AG04450 (cell line): ENCODE measurements around the gene KLHL25. TPM values are rescaled to one million over a fixed set of nuclear protein-coding genes. Genes with fewer than 3 reads are reported as not detected.
A peak's percentile ranks its signal among the peaks of the same experiment; 100 is the strongest.

Experiments
- CTCF ChIA-PET: fragments of 300-600, 350-600 bp; formaldehyde crosslinking; extraction: SDS; loops from one replicate; lab custom pipeline; 2022; ENCODE audit warnings: antibody characterized with exemption, inconsistent platforms; lab: Charles Lee
- POLR2A ChIA-PET: fragments of 350-600 bp; formaldehyde crosslinking; extraction: SDS; loops from one replicate; lab custom pipeline; 2021; ENCODE audit warnings: antibody characterized with exemption, inconsistent platforms; lab: Yijun Ruan, JAX
- DNase-seq: peaks from one replicate; pipeline ENCODE4 v3.0.0-alpha.2; 2011; ENCODE audit warnings: low read depth, low spot score
- H3K27ac ChIP-seq: one replicate; pipeline ENCODE4 v1.5.1; 2012; ENCODE audit warnings: low read depth, low read length, control low read depth
- H3K27me3 ChIP-seq: one replicate; pipeline ENCODE4 v1.6.0; 2012; ENCODE audit warnings: low read length; ENCODE audit not compliant: control insufficient read depth, insufficient read depth
- H3K4me3 ChIP-seq: 2 replicates; pipeline ENCODE4 v1.5.1; 2011; ENCODE audit warnings: mild to moderate bottlenecking, low read depth, low read length, control low read depth
- H3K9me3 ChIP-seq: 2 replicates; pipeline ENCODE4 v1.5.1; 2012; ENCODE audit warnings: low read length; ENCODE audit not compliant: control insufficient read depth, insufficient read depth
- CTCF ChIP-seq: IDR thresholded peaks from 2 replicates; pipeline ENCODE4 v1.5.1; 2011; ENCODE audit warnings: low read depth, low read length, control low read depth, inconsistent platforms
- polyA plus RNA-seq: library from polyadenylated mRNA; depleted of rRNA; stranded (reverse); fragments of >200 nt; gene quantifications from 2 replicates; pipeline ENCODE4 v1.2.3, GENCODE V29; 2011

KLHL25 gene
- polyA plus RNA-seq, 1 experiment, result 2.9 TPM

- DNase-seq, result no peak
- Histone ChIP-seq H3K27ac (no peak overlapping the region), H3K27me3 (no peaks in the 10 kb centered on the region), H3K9me3 (no peaks in the 10 kb centered on the region), H3K4me3 (no peak overlapping the region)
- CTCF ChIA-PET, result no interaction called here
- no peak for TF ChIP-seq CTCF
- POLR2A ChIA-PET, result interaction anchor here (0.6 kb wide), 1 partner anchor 54 kb away, joined by 6 read pairs; no protein-coding TSS in a partner anchor
These were observed 5.2 kb downstream of the KLHL25 start for GRCh38 chr15:85789496-85789875.

GRCh38 chr15:85788771-85789495 lies 5.8 kb downstream of the KLHL25 start:
- H3K27me3 ChIP-seq, result no peaks in the 10 kb centered on the region
- ChIA-PET POLR2A (no interaction called here), CTCF (interaction anchor here (1.5 kb wide), 1 partner anchor 42 kb away, joined by 4 read pairs; no protein-coding TSS in a partner anchor)
- TF ChIP-seq CTCF, result no peak
- no peak for DNase-seq
- H3K4me3 ChIP-seq, result no peak overlapping the region
- H3K9me3 ChIP-seq, result no peaks in the 10 kb centered on the region
- H3K27ac ChIP-seq, result no peak overlapping the region

- no peak for TF ChIP-seq CTCF
- Histone ChIP-seq H3K9me3 (no peaks in the 10 kb centered on the region), H3K4me3 (no peak overlapping the region), H3K27me3 (no peaks in the 10 kb centered on the region), H3K27ac (no peak overlapping the region)
- no peak for DNase-seq
- POLR2A ChIA-PET, result interaction anchor here (1.0 kb wide), 1 partner anchor 8 kb away, joined by 5 read pairs; the partner anchor contains the start of gene KLHL25
- CTCF ChIA-PET, result interaction anchor here (0.9 to 2.2 kb wide), 3 partner anchors 8 to 54 kb away, joined by 3 to 12 read pairs (median 7); no protein-coding TSS in a partner anchor
These were observed 8.0 kb downstream of the KLHL25 start for GRCh38 chr15:85786781-85787114.

GRCh38 chr15:85785887-85786780 lies 8.6 kb downstream of the KLHL25 start:
- ChIA-PET POLR2A (interaction anchor here (1.0 kb wide), 1 partner anchor 9 kb away, joined by 5 read pairs; the partner anchor contains the start of gene KLHL25), CTCF (interaction anchor here (0.9 to 2.2 kb wide), 3 partner anchors 8 to 54 kb away, joined by 3 to 12 read pairs (median 7); no protein-coding TSS in a partner anchor)
- no peaks in the 10 kb centered on the region for H3K9me3 ChIP-seq
- DNase-seq, result no peak
- no peak for TF ChIP-seq CTCF
- H3K27me3 ChIP-seq, result no peaks in the 10 kb centered on the region
- no peak overlapping the region for H3K4me3 ChIP-seq
- H3K27ac ChIP-seq, result peak overlapping the region; percentile 39
